H1 (cell line): Measurements from ENCODE around the gene ADCY9. TPM values are rescaled to one million over a fixed set of nuclear protein-coding genes. Genes with fewer than 3 reads are reported as not detected.

Experiments used
- CTCF ChIA-PET: fragments of 300-600 bp; sonication (Branson Sonifier 250); formaldehyde crosslinking; loops from one replicate; lab custom pipeline; 2021; ENCODE audit not compliant: partially characterized antibody; lab: Charles Lee
- POLR2A ChIA-PET: fragments of 300-600 bp; sonication (Branson Sonifier 250); formaldehyde crosslinking; loops from one replicate; lab custom pipeline; 2021; ENCODE audit warnings: inconsistent platforms; ENCODE audit not compliant: partially characterized antibody; lab: Charles Lee
- DNase-seq, 2 experiments: peaks; one replicate each; pipeline versions ENCODE4 v3.0.0 to v3.0.0-alpha.2; 2010 to 2022; ENCODE audit warnings: low spot score in 2 of 2, low read depth in 1 of 2, mixed read lengths in 1 of 2
- FAIRE-seq: peaks from 2 replicates; lab custom pipeline; 2011; peaks lifted over from hg19 to GRCh38; lab: Jason Lieb, UNC
- H2AFZ ChIP-seq: 2 replicates; pipeline ENCODE4 v1.8.1; 2012; ENCODE audit warnings: low read length, inconsistent platforms
- H2AK5ac ChIP-seq: 2 replicates; pipeline ENCODE4 v1.6.1; 2013; ENCODE audit warnings: low read depth, low read length
- H2BK120ac ChIP-seq: replicated peaks from 2 replicates; pipeline ENCODE3; 2013; ENCODE audit warnings: low read depth, low read length, inconsistent platforms
- H2BK12ac ChIP-seq: 2 replicates; pipeline ENCODE4 v1.6.1; 2013; ENCODE audit warnings: low read depth, low read length
- H2BK15ac ChIP-seq: 2 replicates; pipeline ENCODE4 v1.6.1; 2013; ENCODE audit warnings: low read length
- H2BK20ac ChIP-seq: 2 replicates; pipeline ENCODE4 v1.6.1; 2013; ENCODE audit warnings: low read length
- H2BK5ac ChIP-seq: 2 replicates; pipeline ENCODE4 v1.6.1; 2013; ENCODE audit warnings: low read depth, low read length
- H3K14ac ChIP-seq: 2 replicates; pipeline ENCODE4 v1.6.1; 2013; ENCODE audit warnings: inconsistent platforms; ENCODE audit not compliant: insufficient read length
- H3K18ac ChIP-seq: 2 replicates; pipeline ENCODE4 v1.6.1; 2013; ENCODE audit warnings: low read length; ENCODE audit errors: extremely low read depth
- H3K23ac ChIP-seq: 2 replicates; pipeline ENCODE4 v1.6.1; 2013; ENCODE audit warnings: inconsistent platforms; ENCODE audit not compliant: insufficient read length
- H3K23me2 ChIP-seq: 2 replicates; pipeline ENCODE4 v1.6.1; 2013; ENCODE audit warnings: low read depth, low read length
- H3K27ac ChIP-seq: 2 replicates; pipeline ENCODE4 v1.6.1; 2011; ENCODE audit warnings: low read depth, low read length, inconsistent platforms
- H3K27me3 ChIP-seq, 4 experiments: replicated peaks in 1 of 4; 1 replicate in 1 of 4; 2 replicates in 3 of 4; pipeline versions ENCODE4 v1.6.1 to v1.8.1; 2011 to 2013; ENCODE audit warnings: low read length in 3 of 4, mild to moderate bottlenecking in 3 of 4, inconsistent platforms in 2 of 4, mixed read lengths in 2 of 4, moderate library complexity in 1 of 4; ENCODE audit not compliant: control insufficient read depth in 3 of 4, insufficient read depth in 3 of 4; ENCODE audit errors: extremely low read depth in 1 of 4
- H3K36me3 ChIP-seq, 4 experiments: 2 replicates each; pipeline versions ENCODE4 v1.6.1 to v1.8.1; 2011 to 2013; ENCODE audit warnings: mild to moderate bottlenecking in 4 of 4, low read length in 3 of 4, moderate library complexity in 2 of 4, control low read depth in 1 of 4, inconsistent platforms in 1 of 4; ENCODE audit not compliant: insufficient read depth in 4 of 4, control insufficient read depth in 2 of 4
- H3K4ac ChIP-seq: replicated peaks from 2 replicates; pipeline ENCODE3; 2013; ENCODE audit warnings: low read length, low read depth, mixed read lengths, inconsistent platforms; ENCODE audit not compliant: insufficient read length
- H3K4me1 ChIP-seq, 4 experiments: replicated peaks in 1 of 4; 1 replicate in 1 of 4; 2 replicates in 3 of 4; pipeline versions ENCODE4 v1.6.1 to v1.8.1; 2011 to 2013; ENCODE audit warnings: low read length in 3 of 4, inconsistent platforms in 2 of 4, mixed read lengths in 1 of 4; ENCODE audit not compliant: insufficient read depth in 4 of 4, control insufficient read depth in 3 of 4
- H3K4me2 ChIP-seq, 2 experiments: 2 replicates each; pipeline versions ENCODE4 v1.6.1 to v1.8.1; 2011 to 2013; ENCODE audit warnings: low read depth in 2 of 2, low read length in 2 of 2, control low read depth in 1 of 2, inconsistent platforms in 1 of 2, mild to moderate bottlenecking in 1 of 2; ENCODE audit not compliant: insufficient read depth in 1 of 2
- H3K4me3 ChIP-seq, 4 experiments: fragments of 200-600, 300-600 bp in 1 of 4; sonication (generic), shearing (Covaris generic), sonication (Bioruptor Twin) in 1 of 4; 2 replicates each; pipeline versions ENCODE4 v1.5.1 to v1.8.1; 2011 to 2016; ENCODE audit warnings: low read length in 4 of 4, low read depth in 3 of 4, control low read depth in 2 of 4, inconsistent platforms in 2 of 4, mild to moderate bottlenecking in 2 of 4, mixed read lengths in 1 of 4, moderate library complexity in 1 of 4; ENCODE audit not compliant: insufficient read depth in 2 of 4; ENCODE audit errors: extremely low read depth in 1 of 4
- H3K56ac ChIP-seq: replicated peaks from 2 replicates; pipeline ENCODE3; 2013; ENCODE audit warnings: low read depth, mild to moderate bottlenecking, mixed read lengths, low read length, inconsistent platforms; ENCODE audit not compliant: insufficient read length
- H3K79me1 ChIP-seq: 2 replicates; pipeline ENCODE4 v1.6.1; 2013; ENCODE audit warnings: low read depth, low read length, control low read depth
- H3K79me2 ChIP-seq, 2 experiments: 2 replicates each; pipeline versions ENCODE4 v1.6.1 to v1.8.1; 2012 to 2013; ENCODE audit warnings: low read length in 2 of 2, mild to moderate bottlenecking in 2 of 2, inconsistent platforms in 1 of 2; ENCODE audit not compliant: insufficient read depth in 2 of 2, control insufficient read depth in 1 of 2
- H3K9ac ChIP-seq, 4 experiments: replicated peaks in 1 of 4; 1 replicate in 1 of 4; 2 replicates in 3 of 4; pipeline versions ENCODE4 v1.6.1 to v1.8.1; 2011 to 2013; ENCODE audit warnings: low read depth in 3 of 4, low read length in 3 of 4, control low read depth in 2 of 4, mild to moderate bottlenecking in 2 of 4, moderate library complexity in 2 of 4, inconsistent platforms in 1 of 4; ENCODE audit errors: extremely low read depth in 1 of 4
- H3K9me3 ChIP-seq, 2 experiments: 2 replicates each; pipeline versions ENCODE4 v1.6.1 to v1.8.1; 2012 to 2013; ENCODE audit warnings: mild to moderate bottlenecking in 2 of 2, moderate library complexity in 2 of 2, control low read depth in 1 of 2, inconsistent platforms in 1 of 2, low read depth in 1 of 2, low read length in 1 of 2, mixed read lengths in 1 of 2; ENCODE audit not compliant: insufficient read depth in 2 of 2
- H4K20me1 ChIP-seq, 2 experiments: replicated peaks in 1 of 2; 2 replicates each; pipeline versions ENCODE3 to v1.8.1; 2011 to 2013; ENCODE audit warnings: inconsistent platforms in 2 of 2, low read length in 2 of 2, mild to moderate bottlenecking in 1 of 2; ENCODE audit not compliant: insufficient read depth in 2 of 2, control insufficient read depth in 1 of 2
- H4K5ac ChIP-seq: 2 replicates; pipeline ENCODE4 v1.6.1; 2013; ENCODE audit warnings: low read length, low read depth, mixed read lengths, inconsistent platforms; ENCODE audit not compliant: insufficient read length
- H4K8ac ChIP-seq: 2 replicates; pipeline ENCODE4 v1.8.0; 2013; ENCODE audit warnings: mild to moderate bottlenecking, moderate library complexity, low read length, inconsistent platforms; ENCODE audit not compliant: insufficient read depth; ENCODE audit errors: extremely low read depth
- H4K91ac ChIP-seq: replicated peaks from 2 replicates; pipeline ENCODE3; 2013; ENCODE audit warnings: low read length, mixed read lengths, inconsistent platforms; ENCODE audit not compliant: insufficient read length
- ASH2L ChIP-seq: fragments of 200-600, 300-600 bp; sonication (generic); IDR thresholded peaks from one replicate; pipeline ENCODE4 v1.7.1; 2017; ENCODE audit warnings: low read length
- CBX8 ChIP-seq: fragments of 300-800, 300-1000 bp; sonication (generic); IDR thresholded peaks from 2 replicates; pipeline ENCODE4 v1.7.1; 2016; ENCODE audit warnings: low read depth, low read length, borderline replicate concordance
- CEBPB ChIP-seq: IDR thresholded peaks from 2 replicates; pipeline ENCODE4 v1.6.1; 2012; ENCODE audit warnings: low read depth, low read length
- CTBP2 ChIP-seq: IDR thresholded peaks from 2 replicates; pipeline ENCODE4 v1.7.0; 2011; ENCODE audit warnings: borderline replicate concordance, mild to moderate bottlenecking, moderate library complexity, mixed read lengths, low read length; ENCODE audit not compliant: insufficient read depth, insufficient read length
- GABPA ChIP-seq: IDR thresholded peaks from 2 replicates; pipeline ENCODE4 v1.6.1; 2011; ENCODE audit warnings: mild to moderate bottlenecking, low read length, moderate library complexity, borderline replicate concordance; ENCODE audit not compliant: insufficient read depth
- RBBP5 ChIP-seq: IDR thresholded peaks from 2 replicates; pipeline ENCODE4 v1.7.1; 2012; ENCODE audit warnings: low read depth, mild to moderate bottlenecking, inconsistent platforms, low read length, moderate library complexity, borderline replicate concordance
- SIX5 ChIP-seq: IDR thresholded peaks from 2 replicates; pipeline ENCODE4 v1.6.1; 2011; ENCODE audit warnings: mild to moderate bottlenecking, low read depth, low read length
- WGBS, 2 experiments: shearing (Covaris generic) in 1 of 2; methylation state at CpG; one replicate each; pipeline versions ENCODE4 v1.1.6 to v1.1.7; 2013 to 2015; ENCODE audit warnings: low lambda C conversion rate in 2 of 2, mixed read lengths in 2 of 2, inconsistent platforms in 1 of 2, low coverage in 1 of 2, missing lambda C conversion rate in 1 of 2; ENCODE audit not compliant: insufficient replicate concordance in 2 of 2, insufficient coverage in 1 of 2, insufficient read length in 1 of 2; ENCODE audit errors: extremely low coverage in 1 of 2, missing lambda C conversion rate in 1 of 2; 5-methylcytosine and 5-hydroxymethylcytosine counted together
- polyA plus RNA-seq, 7 experiments: library from polyadenylated mRNA; depleted of rRNA in 3 of 7; stranded (reverse) in 5 of 7; unstranded in 2 of 7; fragments of >200 nt in 5 of 7; fragments of 200-250 nt in 2 of 7; gene quantifications; 1 replicate in 5 of 7; 2 replicates in 1 of 7; 4 replicates in 1 of 7; pipeline versions ENCODE4 v1.2.1 to v1.2.3, GENCODE V29; 2011 to 2013; ENCODE audit warnings: missing spikeins in 2 of 7, mixed read lengths in 2 of 7
- total RNA-seq: library from RNA; stranded (reverse); fragmentation: NEBNext Ultra II Directional; extraction: Animal tissue kit (Norgen Biotek cat#: 25700); gene quantifications from 2 replicates; pipeline ENCODE4 v1.2.1, GENCODE V29; 2021
- TF ChIP-seq, protein P1 (sequence below): IDR thresholded peaks from 2 replicates; pipeline ENCODE4 v1.6.1; 2012; ENCODE audit warnings: low read length, inconsistent platforms
- TF ChIP-seq, protein P2 (sequence below), 3 experiments: IDR thresholded peaks; 1 replicate in 2 of 3; 2 replicates in 1 of 3; pipeline versions ENCODE4 v1.5.1 to v1.6.1; 2011; ENCODE audit warnings: low read length in 3 of 3, mild to moderate bottlenecking in 3 of 3, inconsistent platforms in 2 of 3, low read depth in 1 of 3, moderate library complexity in 1 of 3; ENCODE audit not compliant: insufficient read depth in 1 of 3; ENCODE audit errors: control extremely low read depth in 1 of 3

The ADCY9 gene
- total and polyA plus RNA-seq, 2 of the 8 experiments (the other 6 are each of a cell fraction or from before 2014, with no cell fraction given), result 5.4 to 13.1 TPM

DNA sequence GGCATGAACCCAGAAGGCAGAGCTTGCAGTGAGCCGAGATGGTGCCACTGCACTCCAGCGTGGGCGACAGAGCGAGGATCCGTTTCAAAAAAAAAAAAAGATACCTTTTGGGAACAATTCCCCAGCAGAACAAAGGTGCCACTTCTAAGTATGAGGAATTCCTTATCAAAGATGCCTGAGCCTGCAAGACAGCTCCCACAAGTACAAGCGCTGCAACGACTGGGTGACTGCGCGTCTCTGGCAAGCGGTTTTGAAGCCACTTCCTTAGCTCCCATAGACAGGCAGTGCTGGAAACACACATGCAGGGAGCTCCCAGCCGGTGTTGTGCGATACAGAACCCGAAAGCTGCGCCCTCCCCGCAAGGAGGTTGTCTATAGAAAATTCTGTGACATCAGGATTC lies 60.5 kb downstream of the ADCY9 start:
- Histone ChIP-seq H3K18ac (no peak overlapping the region), H3K23ac (no peak overlapping the region), H2AK5ac (no peak overlapping the region), H3K79me1 (no peaks in the 10 kb centered on the region), H3K27ac (no peak overlapping the region), H3K23me2 (no peaks in the 10 kb centered on the region), H3K4me1 (peaks cover 0 to 3% (median 1%) of the 10 kb centered on the region in 4 experiments; a peak in 2 of 7 replicates), H2BK15ac (no peak overlapping the region), H3K56ac (no peak overlapping the region), H4K91ac (no peak overlapping the region), H3K36me3 (no peaks in the 10 kb centered on the region), H2AFZ (no peak overlapping the region), H4K20me1 (no peaks in the 10 kb centered on the region), H3K9ac (no peak overlapping the region), H3K27me3 (no peaks in the 10 kb centered on the region), H2BK12ac (0 out of 2 replicates have a peak overlapping the region, but pooled peaks have one; percentile 39), H2BK20ac (no peak overlapping the region), H3K9me3 (no peaks in the 10 kb centered on the region), H3K4me2 (no peak overlapping the region), H4K8ac (no peak overlapping the region), H3K4ac (no peak overlapping the region), H2BK5ac (no peak overlapping the region), H3K4me3 (no peak overlapping the region), H3K79me2 (no peaks in the 10 kb centered on the region), H2BK120ac (no peak overlapping the region), H4K5ac (no peak overlapping the region), H3K14ac (no peak overlapping the region)
- CTCF ChIA-PET, result interaction anchor here (0.6 to 1.0 kb wide), 4 partner anchors 32 to 662 kb away, joined by 3 read pairs; no protein-coding TSS in a partner anchor
- WGBS, 2 experiments, result 90% methylated on average over 15 of the region's 15 CpGs; no CpG with 5 or more reads in 1 of the 2 experiments
- DNase-seq (peak in 1 of 2 experiments; percentile 29), FAIRE-seq (no peak)
- POLR2A ChIA-PET, result interaction anchor here (0.6 kb wide), 1 partner anchor 13 kb away, joined by 3 read pairs; no protein-coding TSS in a partner anchor
- TF ChIP-seq ASH2L, result no peak
- TF ChIP-seq, protein P1, sequence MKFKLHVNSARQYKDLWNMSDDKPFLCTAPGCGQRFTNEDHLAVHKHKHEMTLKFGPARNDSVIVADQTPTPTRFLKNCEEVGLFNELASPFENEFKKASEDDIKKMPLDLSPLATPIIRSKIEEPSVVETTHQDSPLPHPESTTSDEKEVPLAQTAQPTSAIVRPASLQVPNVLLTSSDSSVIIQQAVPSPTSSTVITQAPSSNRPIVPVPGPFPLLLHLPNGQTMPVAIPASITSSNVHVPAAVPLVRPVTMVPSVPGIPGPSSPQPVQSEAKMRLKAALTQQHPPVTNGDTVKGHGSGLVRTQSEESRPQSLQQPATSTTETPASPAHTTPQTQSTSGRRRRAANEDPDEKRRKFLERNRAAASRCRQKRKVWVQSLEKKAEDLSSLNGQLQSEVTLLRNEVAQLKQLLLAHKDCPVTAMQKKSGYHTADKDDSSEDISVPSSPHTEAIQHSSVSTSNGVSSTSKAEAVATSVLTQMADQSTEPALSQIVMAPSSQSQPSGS, result no peak
- no peak for TF ChIP-seq SIX5
- TF ChIP-seq CEBPB, result no peak
- no peak for TF ChIP-seq RBBP5
- TF ChIP-seq, protein P2, sequence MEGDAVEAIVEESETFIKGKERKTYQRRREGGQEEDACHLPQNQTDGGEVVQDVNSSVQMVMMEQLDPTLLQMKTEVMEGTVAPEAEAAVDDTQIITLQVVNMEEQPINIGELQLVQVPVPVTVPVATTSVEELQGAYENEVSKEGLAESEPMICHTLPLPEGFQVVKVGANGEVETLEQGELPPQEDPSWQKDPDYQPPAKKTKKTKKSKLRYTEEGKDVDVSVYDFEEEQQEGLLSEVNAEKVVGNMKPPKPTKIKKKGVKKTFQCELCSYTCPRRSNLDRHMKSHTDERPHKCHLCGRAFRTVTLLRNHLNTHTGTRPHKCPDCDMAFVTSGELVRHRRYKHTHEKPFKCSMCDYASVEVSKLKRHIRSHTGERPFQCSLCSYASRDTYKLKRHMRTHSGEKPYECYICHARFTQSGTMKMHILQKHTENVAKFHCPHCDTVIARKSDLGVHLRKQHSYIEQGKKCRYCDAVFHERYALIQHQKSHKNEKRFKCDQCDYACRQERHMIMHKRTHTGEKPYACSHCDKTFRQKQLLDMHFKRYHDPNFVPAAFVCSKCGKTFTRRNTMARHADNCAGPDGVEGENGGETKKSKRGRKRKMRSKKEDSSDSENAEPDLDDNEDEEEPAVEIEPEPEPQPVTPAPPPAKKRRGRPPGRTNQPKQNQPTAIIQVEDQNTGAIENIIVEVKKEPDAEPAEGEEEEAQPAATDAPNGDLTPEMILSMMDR (IDR thresholded peaks at IDR 0.05; ENCODE audit: control extremely low read depth in 1 of 3, insufficient read depth in 1 of 3, low read depth in 1 of 3, low read length in 3 of 3), result no peak
- TF ChIP-seq CTBP2, result no peak
- TF ChIP-seq CBX8, result no peak
- no peak for TF ChIP-seq GABPA
